NCI-H1092 treated with DMSO at 0.1 percent for 48 hours (cell line): Measurements from ENCODE around the gene STK24.

Source experiments
- DNase-seq: peaks from one replicate; lab custom pipeline; 2025; lab: John Stamatoyannopoulos, UW

Gene STK24

DNA sequence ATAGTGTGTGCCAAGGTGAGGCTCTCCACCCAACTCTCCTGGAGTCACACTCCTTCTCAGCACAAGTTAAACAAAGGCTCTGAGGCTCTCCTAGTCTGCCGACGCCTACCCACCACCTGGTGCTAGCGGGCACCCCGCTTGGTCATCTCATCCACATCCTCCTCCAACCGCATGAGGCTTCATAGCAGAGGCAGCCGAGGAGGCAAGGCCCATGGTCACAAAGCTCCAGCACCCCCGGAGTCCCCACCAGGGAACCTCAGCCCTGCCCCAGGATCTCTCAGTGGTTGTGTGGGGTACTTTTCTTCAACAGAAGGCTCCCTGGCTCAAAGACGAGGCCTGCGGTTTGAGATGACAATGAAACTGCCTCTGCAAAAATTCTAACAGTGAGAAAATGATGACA lies 43.0 kb downstream of the STK24 start:
- no peak for DNase-seq

DNA sequence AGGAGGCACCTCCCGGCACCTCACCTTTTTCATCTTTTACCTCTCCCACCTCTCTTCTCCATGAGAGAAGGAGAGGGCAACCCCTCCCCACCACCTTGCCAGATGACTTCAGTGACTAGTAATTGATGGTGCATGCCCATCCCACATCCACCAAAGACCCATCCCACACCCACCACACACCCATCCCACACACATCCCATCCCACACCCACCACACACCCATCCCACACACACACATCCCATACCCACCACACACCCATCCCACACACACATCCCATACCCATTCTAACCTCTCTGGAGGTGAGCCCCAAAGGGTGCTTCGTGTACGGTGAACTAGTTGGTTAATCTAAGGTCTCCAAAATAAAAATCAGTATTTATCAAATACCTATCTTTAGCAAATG lies 44.7 kb downstream of the STK24 start:
- DNase-seq = no peak

DNA sequence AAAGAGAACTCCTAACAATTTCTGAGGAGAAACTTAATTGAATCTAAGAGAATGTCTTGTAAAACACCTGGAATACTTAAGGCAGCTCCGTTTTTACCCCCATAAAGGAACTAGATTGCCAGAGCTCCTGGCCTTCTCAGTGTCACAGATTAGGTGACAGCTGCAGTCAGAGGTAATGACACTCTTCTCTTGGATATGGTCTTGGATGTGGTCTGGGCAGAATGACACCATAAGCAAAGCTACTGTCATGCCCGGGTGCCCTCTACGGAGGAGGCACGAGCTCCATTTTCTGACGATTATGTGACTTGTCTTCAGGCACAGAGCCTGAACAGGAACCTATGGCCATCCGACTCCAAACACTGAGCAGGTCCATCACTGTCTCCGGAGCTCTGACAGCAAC lies 46.7 kb downstream of the STK24 start:
- DNase-seq = no peak

DNA sequence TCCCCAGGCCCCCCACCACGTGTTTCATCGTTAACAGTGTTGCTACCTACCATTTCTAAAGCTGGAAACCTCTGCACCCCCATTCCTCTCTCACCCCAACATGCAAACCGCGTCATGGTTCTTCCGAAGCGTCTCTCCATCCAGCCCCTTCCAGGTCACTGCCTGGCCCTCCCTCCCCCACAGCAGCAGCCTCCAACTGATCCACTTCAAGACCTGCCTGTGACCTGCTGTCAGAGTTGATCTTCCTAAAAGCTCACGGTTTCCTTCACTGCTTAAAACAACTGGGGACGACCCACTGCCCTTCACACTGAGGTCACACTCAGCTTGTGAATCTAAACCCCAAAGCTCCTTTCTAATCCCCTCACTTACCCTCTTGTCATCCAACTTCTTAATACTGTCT lies 47.7 kb downstream of the STK24 start:
- no peak for DNase-seq

DNA sequence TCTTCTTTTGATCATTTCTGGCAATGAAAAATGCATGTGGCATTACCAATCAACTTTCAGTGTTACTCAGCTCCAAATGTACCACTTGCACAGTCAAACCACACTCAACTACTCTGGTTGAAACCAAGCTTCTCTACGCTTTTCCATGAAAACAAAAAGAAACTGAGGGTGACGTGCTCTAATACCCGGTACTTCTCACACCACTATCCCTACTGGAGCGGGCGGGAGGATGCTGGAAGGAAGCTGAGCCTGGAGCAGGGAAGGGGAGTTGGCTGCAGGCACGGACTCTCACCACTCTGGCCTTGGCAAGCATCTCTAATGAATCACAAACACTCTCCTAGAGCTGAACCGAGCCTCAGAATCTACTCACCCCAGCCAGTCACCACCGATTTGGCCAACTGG lies 48.2 kb downstream of the STK24 start:
- no peak for DNase-seq

DNA sequence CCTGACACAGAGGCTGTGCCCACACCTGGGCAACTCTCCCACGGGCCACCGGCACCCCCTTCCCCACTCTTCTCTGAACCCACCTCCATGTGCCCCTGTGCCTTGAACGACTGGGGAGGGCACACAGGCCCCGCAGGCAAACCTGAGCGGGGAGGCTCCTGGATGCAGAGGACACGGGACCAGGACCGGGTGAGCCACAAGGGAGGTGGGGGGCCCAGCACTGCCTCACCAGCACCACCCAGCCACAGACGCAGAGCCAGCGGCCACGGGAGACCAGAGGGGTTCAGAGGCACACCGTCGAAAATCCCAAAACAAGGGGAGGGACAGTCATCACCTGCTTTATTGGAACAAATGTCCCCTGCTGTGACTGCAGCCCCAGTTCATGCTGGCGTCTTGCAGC lies 49.4 kb downstream of the STK24 start:
- DNase-seq = no peak

DNA sequence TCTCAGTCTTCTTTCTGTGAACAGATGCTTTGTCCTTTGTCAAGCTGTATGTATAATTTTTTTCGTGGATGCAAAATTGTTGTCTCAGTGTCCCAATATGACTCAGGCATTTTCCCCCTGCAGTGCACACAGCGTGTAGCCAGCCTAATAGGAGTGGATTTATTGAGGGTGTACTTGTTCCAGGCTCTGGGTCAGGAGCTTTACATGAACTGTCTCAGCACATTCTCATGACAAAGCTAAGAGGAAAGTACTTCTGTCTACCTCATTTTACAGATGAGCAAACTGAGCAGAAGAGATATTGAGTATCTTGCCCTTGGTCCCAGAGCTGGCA lies 50.8 kb downstream of the STK24 start:
- no peak for DNase-seq

DNA sequence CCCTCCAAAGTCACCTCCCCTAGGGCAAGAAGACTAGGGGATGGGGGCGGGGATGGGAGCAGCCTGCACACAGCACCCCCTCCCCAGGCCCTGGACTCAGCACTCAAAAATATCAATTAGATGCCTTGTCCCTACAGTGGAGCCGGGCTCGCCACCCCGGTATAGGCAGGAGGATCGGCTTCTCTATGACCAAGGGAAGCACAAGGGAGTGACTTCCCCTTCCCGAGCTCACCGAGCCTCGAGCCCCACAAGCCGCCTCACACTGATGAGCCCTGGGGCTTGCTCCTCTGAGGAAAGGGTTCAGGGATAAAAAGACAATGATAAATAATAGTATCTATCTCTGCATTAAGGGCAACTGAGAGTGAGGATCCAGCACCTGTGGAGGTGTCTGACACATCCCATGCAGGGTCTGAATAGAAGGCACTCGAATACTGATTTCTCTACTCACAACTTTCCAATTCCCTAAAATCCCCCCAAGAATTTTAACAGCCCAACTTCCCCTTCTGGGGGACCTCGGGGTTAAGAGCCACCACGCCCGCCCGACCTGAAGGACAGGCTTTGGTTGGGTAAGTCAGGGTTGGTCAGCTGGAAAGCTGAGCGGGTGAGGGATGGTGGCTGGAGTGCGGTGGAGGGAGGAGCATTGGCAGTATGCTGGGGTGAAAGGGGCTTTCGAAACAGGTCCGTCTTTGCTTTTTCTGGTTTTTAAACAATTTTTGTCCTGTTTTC lies 51.3 kb downstream of the STK24 start:
- no peak for DNase-seq

DNA sequence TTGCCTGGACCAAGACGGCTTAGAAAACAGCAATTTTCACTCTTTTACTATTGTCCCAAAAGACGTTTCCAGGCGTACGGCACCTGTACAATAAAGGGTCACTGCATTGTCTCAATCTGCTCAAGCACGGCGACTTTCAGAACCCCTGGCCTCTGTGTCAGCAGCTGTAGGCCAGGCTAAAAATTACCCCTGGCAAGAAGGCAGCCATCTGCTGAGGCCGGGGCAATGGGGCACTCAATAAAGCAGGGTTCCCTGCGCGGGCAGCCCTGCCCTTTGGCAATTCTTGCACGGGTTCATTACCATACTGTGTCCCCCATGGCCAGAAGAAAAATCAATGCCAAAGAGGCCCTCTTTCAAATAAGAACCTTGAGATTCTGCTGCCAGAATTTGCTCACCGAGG lies 52.1 kb downstream of the STK24 start:
- DNase-seq = no peak

DNA sequence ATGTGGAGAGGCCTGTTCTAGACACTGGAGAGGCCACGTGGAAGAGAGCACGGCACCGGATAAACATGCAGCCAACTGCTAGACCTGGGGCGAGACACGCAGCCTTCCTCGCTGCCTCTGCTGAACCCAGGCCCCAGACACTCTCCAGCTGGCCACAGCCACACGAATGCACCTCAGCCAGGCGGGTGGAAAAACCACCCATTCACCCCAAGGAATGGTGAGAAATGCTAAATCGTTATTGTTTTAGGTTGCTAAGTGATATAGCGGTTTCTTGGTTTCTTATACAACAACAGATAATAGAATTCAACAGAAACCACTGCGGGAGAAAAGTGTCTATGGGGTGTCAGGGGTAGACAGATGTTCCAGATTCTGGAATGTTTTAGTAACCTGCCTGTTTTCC lies 52.5 kb downstream of the STK24 start:
- no peak for DNase-seq

DNA sequence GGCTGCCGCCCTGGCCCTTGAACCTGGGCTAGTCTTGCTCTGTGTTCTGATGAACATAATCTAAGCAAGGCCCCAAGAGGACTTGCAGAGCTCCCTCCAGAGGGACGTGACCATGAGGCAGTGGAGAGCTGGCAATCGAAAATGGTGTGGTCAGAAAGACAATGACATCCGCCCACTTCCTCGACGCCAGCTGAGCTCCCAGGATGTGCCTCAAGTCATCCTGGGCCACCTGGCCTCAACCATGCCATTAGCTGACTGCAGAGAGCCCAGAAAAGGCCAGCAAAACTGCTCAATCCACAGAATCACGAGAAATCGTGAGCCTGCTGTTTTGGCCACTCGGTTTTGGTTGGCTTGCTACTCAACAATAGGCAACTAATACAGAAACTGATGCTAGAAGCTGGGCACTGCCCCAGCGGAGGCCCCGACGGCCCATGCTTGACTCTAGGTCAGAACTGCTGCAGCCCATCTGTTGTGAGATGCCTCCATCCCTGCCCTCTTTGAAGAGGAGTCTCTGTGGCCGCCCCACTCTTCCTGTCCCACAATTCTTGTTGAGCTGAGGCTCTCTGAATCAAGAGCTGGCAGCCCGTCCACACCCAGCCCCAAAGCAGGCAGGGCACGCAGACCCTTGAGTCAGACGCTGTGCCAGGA lies 53.3 kb downstream of the STK24 start:
- DNase-seq = no peak

DNA sequence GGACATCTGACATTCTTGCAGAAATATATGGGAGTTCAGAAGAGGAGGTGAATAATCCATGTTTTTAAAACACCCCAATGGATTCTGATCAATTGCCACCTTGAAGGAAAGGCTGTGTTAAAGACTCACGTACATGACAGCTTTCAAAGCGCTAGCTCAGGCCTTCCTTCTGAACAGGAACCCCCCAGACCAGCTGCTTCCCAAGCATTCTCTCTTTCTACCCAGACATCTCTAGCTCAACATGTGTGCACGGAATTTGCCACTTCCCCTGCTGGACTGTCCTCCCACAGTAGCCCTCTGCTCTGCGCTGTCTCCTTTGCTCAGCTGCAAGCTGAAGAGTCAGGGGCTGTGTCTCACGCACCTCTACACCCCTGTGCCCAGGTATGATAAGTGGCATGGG lies 54.5 kb downstream of the STK24 start:
- DNase-seq = no peak

DNA sequence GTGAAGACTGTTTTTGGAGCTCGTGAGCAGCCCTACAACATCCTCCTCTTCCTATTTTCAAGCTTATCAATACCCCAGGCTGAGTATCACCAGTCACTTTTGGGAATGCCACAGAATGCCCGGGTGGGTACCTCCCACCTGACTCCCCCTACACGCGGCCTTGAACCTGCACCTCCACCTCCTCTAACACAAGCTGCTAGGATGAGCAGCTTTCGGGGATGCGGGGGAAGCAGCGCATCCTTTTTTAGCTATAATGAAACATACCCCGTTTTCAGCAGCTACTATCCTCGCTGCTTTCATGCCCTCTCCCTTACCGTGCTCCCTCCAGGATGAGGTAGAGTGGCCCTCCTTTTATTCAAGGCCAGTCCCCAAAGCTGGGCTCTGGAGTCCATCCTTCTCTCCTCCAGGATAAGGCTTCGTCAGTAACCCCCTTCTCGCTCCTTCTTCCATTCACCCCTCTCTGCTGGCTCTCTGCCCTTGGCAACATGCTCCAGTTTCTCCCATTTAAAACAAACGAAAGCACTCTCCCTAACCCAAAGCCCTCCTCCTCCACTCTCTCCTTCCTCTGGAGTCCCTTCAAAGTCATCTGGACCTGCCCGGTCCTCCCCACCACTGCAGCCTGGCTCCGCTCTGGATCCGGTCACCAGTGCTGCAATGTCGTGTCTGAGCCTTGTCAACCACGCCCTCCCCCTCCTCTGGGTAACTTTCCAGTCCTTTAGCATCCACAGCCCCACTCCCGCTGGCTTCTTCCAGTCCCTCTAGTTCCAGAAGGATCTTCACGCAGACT lies 55.3 kb downstream of the STK24 start:
- DNase-seq = no peak

DNA sequence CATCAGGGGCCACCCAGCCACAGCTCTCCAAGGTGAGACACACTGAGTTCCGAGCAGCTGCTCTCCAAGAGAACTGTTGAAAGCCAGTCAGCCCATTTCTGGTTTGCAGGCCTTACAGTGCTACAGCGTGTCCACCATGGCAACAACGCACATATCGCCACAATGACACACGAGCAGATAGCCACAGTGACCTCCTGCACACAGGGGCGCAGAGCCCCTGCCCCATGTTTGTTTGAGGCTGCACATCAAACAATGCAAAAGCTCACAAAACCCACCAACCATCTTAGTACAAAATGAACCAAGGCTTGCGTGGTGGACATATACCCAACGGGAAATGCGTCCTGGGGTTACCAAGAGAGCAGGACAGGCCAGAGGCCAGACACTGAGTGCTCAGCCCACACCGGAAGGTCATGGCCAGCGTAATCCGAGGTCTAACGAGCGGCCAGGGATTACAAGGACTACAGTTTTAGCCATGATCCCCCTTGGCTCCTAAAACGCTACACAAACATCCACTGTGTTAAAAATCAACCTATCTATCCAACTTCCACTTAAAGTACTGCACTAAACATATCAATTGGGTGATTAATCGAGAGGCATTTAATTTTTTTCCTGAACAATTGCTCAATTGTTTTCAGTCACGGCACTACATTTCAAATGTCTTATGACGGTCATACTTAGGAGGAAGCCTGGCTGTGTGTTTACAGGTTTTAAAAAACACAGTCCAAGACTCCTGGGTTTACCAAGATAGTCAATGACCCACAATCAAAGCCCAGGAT lies 56.0 kb downstream of the STK24 start:
- no peak for DNase-seq

DNA sequence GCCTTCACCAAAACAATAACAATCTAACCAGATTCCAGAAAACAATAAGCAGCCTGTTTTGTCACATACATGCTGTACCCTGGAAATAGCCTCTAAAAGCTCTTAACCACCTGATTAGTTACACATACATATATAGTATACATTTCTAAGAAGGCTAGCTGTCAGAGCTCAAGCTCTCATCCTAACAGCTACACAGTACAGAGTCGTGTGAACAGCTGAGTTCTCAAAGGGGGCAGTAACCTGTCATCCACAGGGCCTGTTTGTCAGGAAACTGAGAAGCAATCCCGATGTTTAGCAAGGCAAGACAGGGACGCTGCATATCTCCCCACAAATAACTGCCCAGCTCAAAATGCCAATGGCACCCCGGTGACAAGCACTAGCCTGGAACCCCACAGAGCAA lies 56.9 kb downstream of the STK24 start:
- DNase-seq = no peak

DNA sequence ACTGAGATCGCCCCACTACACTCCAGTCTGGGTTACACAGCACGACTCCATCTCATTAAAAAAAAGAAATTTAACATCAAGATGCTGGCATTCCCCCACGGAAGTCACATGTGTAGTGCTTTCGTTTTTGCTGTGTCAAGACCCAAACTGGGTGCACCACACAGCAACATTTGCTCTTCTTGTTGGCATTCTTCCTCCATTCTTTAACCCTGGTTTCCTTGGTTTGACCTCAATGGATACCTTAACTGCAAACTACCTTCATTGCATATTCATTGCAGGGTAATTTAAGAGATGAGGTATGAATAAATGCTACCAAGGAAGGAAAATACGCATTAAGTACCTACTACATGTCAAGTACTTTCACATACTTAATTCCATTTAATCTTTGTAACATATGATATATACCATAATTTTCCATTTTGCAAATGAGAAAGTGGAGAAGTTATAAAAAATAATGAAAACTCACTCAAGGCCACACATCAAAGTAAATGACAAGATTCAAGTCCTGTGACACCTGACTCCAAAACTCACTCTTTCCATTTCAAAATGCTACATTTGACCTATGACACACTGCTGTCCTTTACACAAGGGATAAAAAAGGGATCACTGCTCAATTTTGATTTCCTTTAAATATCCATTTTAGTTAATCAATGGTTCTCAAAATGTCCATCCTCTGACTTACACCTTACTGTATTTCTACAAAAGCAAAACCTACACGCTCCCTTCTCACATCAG lies 59.2 kb downstream of the STK24 start:
- DNase-seq = no peak

DNA sequence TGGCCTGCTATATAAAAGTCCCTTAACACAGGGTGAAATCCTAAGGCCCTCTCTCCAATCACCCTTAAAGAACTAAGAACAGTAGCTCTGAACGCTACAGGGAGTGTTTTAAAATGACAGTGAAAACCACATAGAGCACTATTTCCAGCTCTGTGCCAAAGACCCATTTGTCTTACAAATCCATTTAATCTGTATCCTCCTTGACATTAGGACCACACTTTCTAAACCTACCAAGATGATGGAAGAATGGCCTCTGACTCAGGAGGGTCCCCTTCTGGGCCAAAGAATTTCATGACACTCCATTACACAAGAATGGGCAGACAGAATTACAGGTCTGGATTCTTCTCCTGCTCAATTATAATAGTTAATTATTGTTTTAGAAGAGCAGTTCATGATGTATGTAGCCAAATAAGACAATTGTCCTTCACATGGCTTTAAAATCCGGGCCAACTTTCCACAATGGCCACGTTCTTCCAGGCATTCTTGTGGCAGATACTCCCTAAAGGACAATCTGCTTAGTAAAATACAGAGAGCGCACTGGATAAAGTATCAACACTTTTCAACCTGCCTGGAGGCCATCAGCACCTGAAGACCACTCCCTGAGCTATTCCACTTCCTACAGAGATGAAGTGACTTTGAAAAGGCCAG lies 61.0 kb downstream of the STK24 start:
- no peak for DNase-seq

DNA sequence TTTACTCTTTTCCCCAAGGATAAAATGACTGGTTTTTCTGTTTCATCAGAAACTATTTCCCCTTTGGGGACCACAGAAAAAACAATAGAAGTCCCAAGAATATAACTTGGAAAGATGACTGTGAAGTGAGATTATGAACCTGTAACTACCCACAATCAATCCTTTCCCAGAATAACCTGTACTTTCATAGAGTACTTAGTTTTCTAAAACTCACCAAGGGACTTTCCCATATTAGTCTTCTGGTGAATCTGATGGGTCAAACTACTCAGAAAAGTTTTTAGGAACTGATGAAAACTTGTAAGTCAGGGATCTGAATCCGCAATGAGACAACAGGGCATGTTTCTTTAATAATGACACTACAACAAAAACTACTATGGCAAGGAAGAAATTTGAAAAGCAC lies 62.6 kb downstream of the STK24 start:
- DNase-seq = no peak

DNA sequence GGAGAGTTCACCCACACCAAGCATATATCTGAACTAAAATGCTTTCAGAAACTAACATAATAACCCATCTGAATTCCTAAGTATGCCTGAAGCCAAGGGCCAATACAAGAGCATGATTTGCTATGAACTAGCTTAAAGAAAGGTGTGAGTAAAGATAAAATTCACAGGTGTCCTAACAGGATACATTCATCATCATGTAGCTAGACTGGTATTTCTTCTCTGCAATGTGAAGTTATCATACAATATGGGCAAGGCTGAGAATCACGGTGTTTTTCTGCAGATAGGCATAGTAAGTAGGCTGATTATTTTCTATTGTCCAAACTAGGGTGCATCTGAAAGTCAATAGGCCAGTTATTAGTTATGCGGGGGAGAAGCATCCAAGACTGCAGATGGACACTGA lies 63.1 kb downstream of the STK24 start:
- no peak for DNase-seq

DNA sequence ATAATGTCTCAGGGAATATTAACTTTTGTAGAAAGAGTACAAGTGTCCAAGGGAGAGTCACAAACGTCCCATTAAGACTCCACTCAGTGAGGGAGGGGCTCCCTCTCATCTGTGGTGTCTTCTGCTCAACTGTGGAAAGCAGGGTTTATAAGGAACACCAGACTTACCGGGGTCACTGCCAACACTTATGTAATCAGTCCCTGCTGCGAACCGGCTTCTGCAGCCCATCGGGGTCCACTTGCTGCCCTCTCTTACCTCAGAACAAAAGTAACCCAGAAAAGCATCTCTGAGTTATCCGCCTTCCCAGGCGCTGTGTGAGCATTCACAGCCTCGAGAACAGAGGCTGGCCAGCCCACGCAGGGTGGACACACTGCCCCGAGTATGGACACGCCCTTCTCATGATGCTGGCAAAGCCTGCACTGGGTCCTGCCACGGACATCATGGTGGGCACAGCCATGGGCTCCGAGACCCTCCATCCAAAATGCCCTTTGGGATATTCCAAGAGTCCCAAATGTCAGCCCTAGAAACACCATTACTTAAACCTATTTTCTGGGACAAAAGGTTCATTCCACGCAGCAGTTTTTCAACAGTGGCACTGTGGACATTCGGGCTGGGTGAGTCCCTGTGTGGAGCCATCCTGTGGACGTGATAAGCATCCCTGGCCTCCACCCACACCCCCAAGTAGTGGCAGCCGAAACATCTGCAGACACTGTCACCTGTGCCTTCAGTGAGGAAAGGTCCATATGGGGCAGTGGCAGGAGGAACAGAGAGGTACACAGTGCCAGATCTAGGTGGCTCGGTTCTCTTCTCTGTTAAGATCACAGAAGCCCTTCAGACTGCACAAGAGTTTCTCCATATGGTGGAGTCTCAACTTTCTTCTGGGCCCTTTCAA lies 63.9 kb downstream of the STK24 start:
- no peak for DNase-seq
